Colonic mucosa (tissue), 4 donors: Measurements from ENCODE around the gene MLYCD. TPM values are rescaled to one million over a fixed set of nuclear protein-coding genes. Genes with fewer than 3 reads are reported as not detected.

ENCODE experiments used
- DNase-seq: peaks from one replicate; pipeline ENCODE4 v3.0.0-alpha.2; 2020
- H3K27ac ChIP-seq: fragments of 200-600 bp; one replicate; pipeline ENCODE4 v1.8.0; 2021
- H3K27me3 ChIP-seq: fragments of 200-600 bp; one replicate; pipeline ENCODE4 v1.8.0; 2021
- H3K36me3 ChIP-seq: fragments of 200-600 bp; one replicate; pipeline ENCODE4 v1.8.0; 2021
- H3K4me1 ChIP-seq: fragments of 200-600 bp; one replicate; pipeline ENCODE4 v1.8.0; 2021; ENCODE audit warnings: mild to moderate bottlenecking
- H3K4me3 ChIP-seq: fragments of 200-600 bp; one replicate; pipeline ENCODE4 v1.8.0; 2021
- H3K9ac ChIP-seq, 2 donors: one replicate each; pipeline ENCODE4 v1.7.0; 2013; ENCODE audit warnings: control low read depth in 2 of 2, low read depth in 2 of 2, low read length in 2 of 2
- H3K9me3 ChIP-seq: fragments of 200-600 bp; one replicate; pipeline ENCODE4 v1.8.0; 2021
- intact Hi-C: fragments of 100-400 bp; cut with DNase I; formaldehyde crosslinking; loops from one replicate; pipeline ENCODE4 v1.14.1; 2022
- total RNA-seq, 2 donors: library from RNA; stranded (reverse); fragmentation: NEBNext Ultra II Directional in 1 of 2; extraction: Animal tissue kit (Norgen Biotek cat#: 25700) in 1 of 2; gene quantifications; one replicate each; pipeline ENCODE4 v1.2.1, GENCODE V29; 2021
- TF ChIP-seq, protein P1 (sequence below): fragments of 200-600 bp; IDR thresholded peaks from one replicate; pipeline ENCODE4 v1.8.0; 2022; ENCODE audit warnings: antibody characterized with exemption, mild to moderate bottlenecking
- donor health status: healthy.
- donor health status: DM: no; HTN: no; CAD: no.
- donor health status: DM: no; HTN: no; CAD: no.

The MLYCD gene
- total RNA-seq, 2 donors from 2014 or later, result 5.5 to 10.6 TPM

DNA sequence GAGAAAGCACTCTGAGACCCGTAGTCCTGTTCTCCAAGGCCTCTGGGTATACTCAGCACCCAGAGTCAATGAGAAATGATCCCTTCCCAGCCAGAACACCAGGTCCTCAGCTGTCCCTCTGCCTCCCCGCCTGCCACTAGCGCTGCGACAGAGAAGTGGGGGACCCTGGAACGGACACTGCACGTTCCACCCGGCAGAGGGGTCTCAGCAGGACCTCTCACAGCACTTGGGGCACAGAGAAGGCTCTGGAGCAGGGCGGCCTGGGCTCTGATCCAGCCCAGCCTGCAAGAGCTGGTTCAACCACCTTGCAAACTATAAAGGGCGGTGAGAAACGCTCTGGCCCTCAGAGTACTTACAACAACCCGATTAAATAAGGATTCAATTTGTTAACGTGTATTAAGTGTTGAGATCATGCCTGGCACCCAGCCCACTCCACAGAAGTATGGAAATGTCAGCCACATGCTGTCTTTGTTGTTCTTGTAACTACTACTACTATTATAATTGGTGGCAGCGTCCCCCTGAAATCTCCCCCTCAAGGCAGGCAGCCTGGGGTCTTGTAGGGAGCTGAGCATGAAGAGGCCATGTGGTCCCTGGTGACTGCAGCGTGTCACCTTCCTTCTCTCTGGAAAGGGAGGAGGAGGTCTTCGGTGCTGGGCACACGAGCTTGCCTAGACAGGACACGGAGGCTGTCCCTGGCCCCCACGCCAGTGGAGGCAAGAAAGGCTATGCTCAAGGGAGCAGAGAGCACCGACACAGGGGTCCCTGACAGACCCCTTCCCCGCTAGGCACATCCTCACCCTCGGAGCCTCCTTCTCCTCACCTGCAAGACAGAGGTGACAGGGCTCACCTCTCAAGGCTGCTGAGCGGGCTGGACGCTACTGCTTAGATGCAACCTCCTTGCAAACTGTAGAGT is 56.6 kb downstream of the MLYCD start:
- Histone ChIP-seq H3K27ac (no peak overlapping the region), H3K27me3 (no peaks in the 10 kb centered on the region), H3K9ac (no peak overlapping the region), H3K36me3 (no peaks in the 10 kb centered on the region), H3K4me1 (peaks cover 10% of the 10 kb centered on the region), H3K9me3 (no peaks in the 10 kb centered on the region), H3K4me3 (no peak overlapping the region)
- intact Hi-C loops, result no loop called here
- TF ChIP-seq, protein P1, sequence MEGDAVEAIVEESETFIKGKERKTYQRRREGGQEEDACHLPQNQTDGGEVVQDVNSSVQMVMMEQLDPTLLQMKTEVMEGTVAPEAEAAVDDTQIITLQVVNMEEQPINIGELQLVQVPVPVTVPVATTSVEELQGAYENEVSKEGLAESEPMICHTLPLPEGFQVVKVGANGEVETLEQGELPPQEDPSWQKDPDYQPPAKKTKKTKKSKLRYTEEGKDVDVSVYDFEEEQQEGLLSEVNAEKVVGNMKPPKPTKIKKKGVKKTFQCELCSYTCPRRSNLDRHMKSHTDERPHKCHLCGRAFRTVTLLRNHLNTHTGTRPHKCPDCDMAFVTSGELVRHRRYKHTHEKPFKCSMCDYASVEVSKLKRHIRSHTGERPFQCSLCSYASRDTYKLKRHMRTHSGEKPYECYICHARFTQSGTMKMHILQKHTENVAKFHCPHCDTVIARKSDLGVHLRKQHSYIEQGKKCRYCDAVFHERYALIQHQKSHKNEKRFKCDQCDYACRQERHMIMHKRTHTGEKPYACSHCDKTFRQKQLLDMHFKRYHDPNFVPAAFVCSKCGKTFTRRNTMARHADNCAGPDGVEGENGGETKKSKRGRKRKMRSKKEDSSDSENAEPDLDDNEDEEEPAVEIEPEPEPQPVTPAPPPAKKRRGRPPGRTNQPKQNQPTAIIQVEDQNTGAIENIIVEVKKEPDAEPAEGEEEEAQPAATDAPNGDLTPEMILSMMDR, result no peak
- DNase-seq, result no peak

DNA sequence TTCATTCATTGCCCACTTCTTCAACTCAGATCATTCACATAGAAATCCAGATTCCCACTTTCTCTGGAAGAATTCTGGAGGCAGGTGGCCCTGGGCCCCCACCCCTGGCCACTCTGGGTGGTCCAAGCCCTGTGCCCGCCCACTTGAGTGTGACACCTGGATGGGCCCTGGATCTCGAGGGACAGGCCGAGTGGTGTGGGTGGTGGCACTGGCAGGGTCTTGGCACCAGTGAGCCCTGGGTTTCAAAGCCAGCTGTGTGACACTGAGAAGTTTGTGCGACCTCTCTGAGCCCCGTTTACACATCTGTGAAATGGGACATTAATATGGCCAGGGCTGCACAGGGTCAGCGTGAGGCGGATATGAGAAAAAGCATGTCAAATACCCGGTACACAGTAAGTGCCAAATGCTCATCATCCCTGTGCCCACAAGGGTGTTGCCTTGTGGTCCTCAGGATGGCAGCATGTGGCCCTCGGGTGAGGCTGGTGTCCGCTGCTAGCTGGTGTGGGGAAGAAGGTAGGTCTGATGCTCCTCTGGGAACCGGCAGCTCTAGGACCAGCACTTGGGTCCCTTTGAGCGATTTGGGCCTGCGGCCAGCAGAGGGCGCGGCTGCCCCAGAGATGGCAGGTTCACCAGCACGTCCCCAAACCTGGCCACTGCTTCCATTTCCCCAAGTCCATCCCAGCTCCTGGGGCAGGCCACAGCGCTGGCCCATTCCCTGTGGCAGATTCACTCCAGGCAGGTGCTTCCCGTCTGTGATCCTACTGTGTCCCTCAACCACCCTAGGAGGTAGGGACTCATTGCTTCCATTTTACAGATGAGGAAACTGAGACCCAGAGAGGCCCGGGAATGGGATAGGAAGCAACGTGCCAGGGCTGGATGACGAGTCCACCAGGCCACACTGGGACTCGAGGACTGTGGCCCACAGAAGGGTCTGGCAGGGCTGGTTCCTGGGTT is 57.7 kb downstream of the MLYCD start:
- no peaks in the 10 kb centered on the region for H3K9me3 ChIP-seq
- H3K9ac ChIP-seq, result no peak overlapping the region
- intact Hi-C loops, result no loop called here
- no peaks in the 10 kb centered on the region for H3K27me3 ChIP-seq
- H3K4me1 ChIP-seq, result peaks cover 10% of the 10 kb centered on the region
- peak; percentile 86 for DNase-seq
- H3K4me3 ChIP-seq, result no peak overlapping the region
- no peaks in the 10 kb centered on the region for H3K36me3 ChIP-seq
- TF ChIP-seq, protein P1, result peak; percentile 87
- no peak overlapping the region for H3K27ac ChIP-seq

DNA sequence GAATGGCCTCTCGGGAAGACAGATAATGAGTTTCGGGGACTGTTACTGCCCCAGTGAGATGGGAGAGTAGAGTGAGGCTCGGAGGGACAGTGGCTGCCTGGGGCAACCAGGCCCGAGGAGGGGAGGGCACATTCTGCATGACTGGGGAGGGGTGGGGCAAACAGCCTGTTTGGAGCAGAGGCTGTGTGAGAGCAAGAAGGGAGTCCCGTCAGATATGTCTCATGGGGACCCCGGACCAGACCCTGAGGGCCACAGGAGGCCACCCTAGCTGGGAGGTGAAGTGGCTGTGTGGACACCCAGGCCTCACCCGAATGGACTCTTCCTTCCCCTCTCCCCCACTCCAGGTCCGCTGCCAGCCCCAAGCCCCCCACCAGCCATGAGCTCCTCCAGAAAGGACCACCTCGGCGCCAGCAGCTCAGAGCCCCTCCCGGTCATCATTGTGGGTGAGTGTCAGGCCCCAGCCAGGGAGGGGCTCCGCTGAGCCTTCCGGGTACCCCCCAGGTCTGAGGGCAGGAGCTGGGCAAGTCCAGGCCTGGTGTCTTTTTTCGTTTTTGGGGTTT is 58.5 kb downstream of the MLYCD start:
- no peak overlapping the region for H3K4me3 ChIP-seq
- DNase-seq, result no peak
- no peak overlapping the region for H3K27ac ChIP-seq
- intact Hi-C loops, result no loop called here
- no peaks in the 10 kb centered on the region for H3K27me3 ChIP-seq
- no peaks in the 10 kb centered on the region for H3K9me3 ChIP-seq
- H3K36me3 ChIP-seq, result no peaks in the 10 kb centered on the region
- TF ChIP-seq, protein P1, result no peak
- peaks cover 9% of the 10 kb centered on the region for H3K4me1 ChIP-seq
- no peak overlapping the region for H3K9ac ChIP-seq

DNA sequence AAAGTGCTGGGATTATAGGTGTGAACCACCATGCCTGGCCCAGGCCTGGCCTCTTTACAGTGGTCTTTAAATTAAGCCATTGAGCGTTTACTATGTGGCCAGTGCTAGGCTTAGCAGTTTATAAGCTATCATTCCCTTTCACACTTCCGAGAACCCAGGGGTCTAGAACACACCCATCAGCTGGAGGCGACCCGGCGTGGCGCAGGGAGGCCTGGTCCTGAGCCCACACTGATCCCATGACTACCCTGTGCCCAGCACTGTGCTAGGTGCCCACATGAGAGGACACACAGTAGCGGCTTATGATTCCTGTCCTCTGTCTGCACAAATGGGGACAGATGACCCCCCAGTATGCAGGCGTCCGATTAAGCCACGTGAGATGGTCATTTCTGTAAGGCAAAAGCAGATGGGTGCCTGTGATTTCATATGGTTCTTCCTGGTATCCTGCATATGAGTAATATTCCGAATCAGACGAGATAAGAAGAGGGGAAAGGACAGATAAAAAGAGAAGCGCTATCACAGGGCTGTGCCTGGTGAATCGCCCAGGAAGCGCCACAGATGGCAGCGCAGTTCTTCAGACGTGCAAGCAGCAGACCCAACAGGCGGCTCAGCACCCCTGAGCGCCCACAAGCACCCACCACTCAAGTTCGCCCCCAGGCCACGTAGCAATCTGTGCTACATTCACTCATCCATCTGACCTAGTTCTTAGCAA is 59.4 kb downstream of the MLYCD start:
- H3K4me1 ChIP-seq, result peaks cover 6% of the 10 kb centered on the region
- TF ChIP-seq, protein P1, result no peak
- H3K4me3 ChIP-seq, result no peak overlapping the region
- no peak overlapping the region for H3K9ac ChIP-seq
- no peaks in the 10 kb centered on the region for H3K9me3 ChIP-seq
- H3K27me3 ChIP-seq, result no peaks in the 10 kb centered on the region
- no peaks in the 10 kb centered on the region for H3K36me3 ChIP-seq
- intact Hi-C loops, result no loop called here
- no peak for DNase-seq
- no peak overlapping the region for H3K27ac ChIP-seq
